Measurements from ENCODE around the gene C22orf15. TPM values are rescaled to one million over a fixed set of nuclear protein-coding genes. Genes with fewer than 3 reads are reported as not detected.

The C22orf15 gene
- total and polyA plus RNA-seq, 2 of the 8 experiments (the other 6 are each of a cell fraction or from before 2014, with no cell fraction given): 4.2 to 4.9 TPM

- Histone ChIP-seq H3K56ac (replicated peaks; ENCODE audit: insufficient read length, low read depth, low read length) (no peak overlapping the region), H3K4ac (replicated peaks; ENCODE audit: insufficient read length, low read depth, low read length) (no peak overlapping the region), H4K91ac (replicated peaks; ENCODE audit: insufficient read length, low read length) (no peak overlapping the region), H2BK120ac (replicated peaks; ENCODE audit: low read depth, low read length) (no peak overlapping the region), H3K4me1 (replicated peaks in 1 of 4; ENCODE audit: control insufficient read depth in 3 of 4, insufficient read depth in 4 of 4, low read length in 3 of 4) (peaks cover 0 to 6% (median under 1%) of the 10 kb centered on the region in 4 experiments; a peak in 4 of 7 replicates), H3K9me3 (ENCODE audit: insufficient read depth in 2 of 2, low read depth in 1 of 2, low read length in 1 of 2) (no peaks in the 10 kb centered on the region), H3K23me2 (ENCODE audit: low read depth, low read length) (peaks cover 6% of the 10 kb centered on the region; the same call in 1 of the 2 replicates), H2BK12ac (ENCODE audit: low read depth, low read length) (no peak overlapping the region), H3K36me3 (ENCODE audit: control insufficient read depth in 2 of 4, insufficient read depth in 4 of 4, low read length in 3 of 4) (no peaks in the 10 kb centered on the region), H2AK5ac (ENCODE audit: low read depth, low read length) (no peak overlapping the region), H4K20me1 (replicated peaks in 1 of 2; ENCODE audit: control insufficient read depth in 1 of 2, insufficient read depth in 2 of 2, low read length in 2 of 2) (no peaks in the 10 kb centered on the region), H2BK20ac (ENCODE audit: low read length) (no peak overlapping the region), H3K27me3 (replicated peaks in 1 of 4; ENCODE audit: control insufficient read depth in 3 of 4, extremely low read depth in 1 of 4, insufficient read depth in 3 of 4, low read length in 3 of 4) (no peaks in the 10 kb centered on the region), H3K4me3 (ENCODE audit: extremely low read depth in 1 of 4, insufficient read depth in 2 of 4, low read depth in 3 of 4, low read length in 4 of 4) (no peak overlapping the region), H3K23ac (ENCODE audit: insufficient read length) (no peak overlapping the region), H3K9ac (replicated peaks in 1 of 4; ENCODE audit: extremely low read depth in 1 of 4, low read depth in 3 of 4, low read length in 3 of 4) (no peak overlapping the region), H2BK5ac (ENCODE audit: low read depth, low read length) (no peak overlapping the region), H3K18ac (ENCODE audit: extremely low read depth, low read length) (no peak overlapping the region), H3K79me2 (ENCODE audit: control insufficient read depth in 1 of 2, insufficient read depth in 2 of 2, low read length in 2 of 2) (no peaks in the 10 kb centered on the region), H4K5ac (ENCODE audit: insufficient read length, low read depth, low read length) (no peak overlapping the region), H4K8ac (ENCODE audit: extremely low read depth, insufficient read depth, low read length) (no peak overlapping the region), H3K4me2 (ENCODE audit: insufficient read depth in 1 of 2, low read depth in 2 of 2, low read length in 2 of 2) (no peak overlapping the region), H3K27ac (ENCODE audit: low read depth, low read length) (no peak overlapping the region), H3K14ac (ENCODE audit: insufficient read length) (no peak overlapping the region), H3K79me1 (ENCODE audit: low read depth, low read length) (no peaks in the 10 kb centered on the region), H2AFZ (ENCODE audit: low read length) (no peak overlapping the region), H2BK15ac (ENCODE audit: low read length) (no peak overlapping the region)
- 95% methylated on average over 2 of the region's 8 CpGs; no CpG with 5 or more reads in 1 of the 2 experiments for WGBS, 2 experiments (ENCODE audit: extremely low coverage in 1 of 2, insufficient coverage in 1 of 2, insufficient read length in 1 of 2, insufficient replicate concordance in 2 of 2, low coverage in 1 of 2, low lambda C conversion rate in 2 of 2, missing lambda C conversion rate in 1 of 2)
- ChIA-PET CTCF (ENCODE audit: partially characterized antibody) (interaction anchor here (0.8 to 2.0 kb wide), 2 partner anchors 11 to 15 kb away, joined by 3 to 6 read pairs; no protein-coding TSS in a partner anchor), POLR2A (ENCODE audit: partially characterized antibody) (interaction anchor here (1.8 to 5.3 kb wide), 3 partner anchors 11 to 102 kb away, joined by 5 to 22 read pairs (median 5); partner anchors contain the start of genes CHCHD10 and SLC2A11)
- DNase-seq (ENCODE audit: low read depth in 1 of 2, low spot score in 2 of 2) (no peak), FAIRE-seq (no peak)
- TF ChIP-seq SIRT6 (IDR thresholded peaks at IDR 0.05; ENCODE audit: low read length) (no peak), SP2 (IDR thresholded peaks at IDR 0.05; ENCODE audit: low read length) (no peak), PHF8 (conservative IDR thresholded peaks at IDR 0.05; ENCODE audit: low read depth, low read length) (no peak), RXRA (IDR thresholded peaks at IDR 0.05; ENCODE audit: insufficient read depth, low read depth, low read length) (no peak), SP4 (IDR thresholded peaks at IDR 0.05; ENCODE audit: low read length) (no peak), CTBP2 (IDR thresholded peaks at IDR 0.05; ENCODE audit: borderline replicate concordance, insufficient read depth, insufficient read length, low read length) (no peak), KDM5A (IDR thresholded peaks at IDR 0.05; ENCODE audit: low read length) (no peak), USF2 (IDR thresholded peaks at IDR 0.05; ENCODE audit: low read length) (no peak), JUND (IDR thresholded peaks at IDR 0.05; ENCODE audit: low read length) (no peak), SAP30 (IDR thresholded peaks at IDR 0.05; ENCODE audit: insufficient read depth, insufficient replicate concordance, low read length) (no peak), NANOG (IDR thresholded peaks at IDR 0.05; ENCODE audit: insufficient read depth, low read depth, low read length, poor library complexity, severe bottlenecking) (no peak), RFX5 (IDR thresholded peaks at IDR 0.05; ENCODE audit: borderline replicate concordance, low read depth, low read length) (no peak), BACH1 (IDR thresholded peaks at IDR 0.05; ENCODE audit: low read length) (no peak), TCF12 (IDR thresholded peaks at IDR 0.05; ENCODE audit: low read depth, low read length) (no peak)
Measured at GRCh38 chr22:23755711-23756110, 7.1 kb upstream of the C22orf15 start.

Measured in H1 (cell line).